Heart right ventricle (tissue), 16 donors: ENCODE data around the gene SPECC1. TPM values are rescaled to one million over a fixed set of nuclear protein-coding genes. Genes with fewer than 3 reads are reported as not detected.

Experiments
- ATAC-seq, 8 donors: fragments of 200-7000 bp; cut with Tn5 transposase; one replicate each; pipeline ENCODE4 v1.9.1; 2020; ENCODE audit warnings: mild to moderate bottlenecking in 8 of 8, moderate library complexity in 8 of 8, moderate number of reproducible peaks in 1 of 8
- DNase-seq, 2 donors: peaks; one replicate each; pipeline ENCODE4 v3.0.0-alpha.2; 2020
- H3K27ac ChIP-seq, 10 donors: fragments of 200-600 bp; sonication (generic) in 2 of 10; one replicate each; pipeline versions ENCODE4 v1.5.0 to v1.8.0; 2020 to 2022; ENCODE audit warnings: mild to moderate bottlenecking in 3 of 10
- H3K27me3 ChIP-seq, 7 donors: fragments of 200-600 bp; one replicate each; pipeline ENCODE4 v1.8.0; 2021 to 2022; ENCODE audit warnings: mild to moderate bottlenecking in 2 of 7
- H3K36me3 ChIP-seq, 9 donors: fragments of 200-600 bp; sonication (generic) in 1 of 9; one replicate each; pipeline versions ENCODE4 v1.5.0 to v1.8.0; 2020 to 2022; ENCODE audit warnings: mild to moderate bottlenecking in 2 of 9
- H3K4me1 ChIP-seq, 9 donors: fragments of 200-600 bp; sonication (generic) in 1 of 9; one replicate each; pipeline versions ENCODE4 v1.5.0 to v1.8.0; 2020 to 2022; ENCODE audit warnings: mild to moderate bottlenecking in 4 of 9
- H3K4me3 ChIP-seq, 10 donors: fragments of 200-600 bp; sonication (generic) in 2 of 10; one replicate each; pipeline versions ENCODE4 v1.5.0 to v1.8.0; 2020 to 2022; ENCODE audit warnings: mild to moderate bottlenecking in 7 of 10, moderate library complexity in 2 of 10
- H3K9me3 ChIP-seq, 11 donors: fragments of 200-600 bp in 10 of 11; sonication (generic) in 2 of 11; one replicate each; pipeline versions ENCODE4 v1.5.0 to v1.8.0; 2013 to 2022; ENCODE audit warnings: mild to moderate bottlenecking in 2 of 11, control low read depth in 1 of 11, moderate library complexity in 1 of 11
- WGBS, 2 donors: extraction: QIAGEN DNeasy Blood & Tissue Kit; methylation state at CpG; one replicate each; pipeline ENCODE4 v1.1.7; 2013; ENCODE audit warnings: inconsistent platforms in 1 of 2; 5-methylcytosine and 5-hydroxymethylcytosine counted together
- intact Hi-C, 10 donors: fragments of 100-400 bp; cut with DNase I; formaldehyde crosslinking; loops; one replicate each; pipeline versions ENCODE4 v1.11.1 to v1.14.2; 2022
- polyA plus RNA-seq, 2 donors: library from polyadenylated mRNA; stranded (reverse); fragments of 200-250 nt; gene quantifications; one replicate each; pipeline ENCODE4 v1.2.3, GENCODE V29; 2013
- total RNA-seq, 10 donors: library from RNA; stranded (reverse); fragmentation: NEBNext Ultra II Directional in 3 of 10; extraction: Animal tissue kit (Norgen Biotek cat#: 25700) in 3 of 10; gene quantifications; one replicate each; pipeline versions ENCODE4 v1.2.1 to v1.2.4, GENCODE V29; 2021 to 2023
- TF ChIP-seq, protein P1 (sequence below), 9 donors: fragments of 200-600 bp; sonication (generic) in 2 of 9; IDR thresholded peaks; one replicate each; pipeline versions ENCODE4 v1.5.0 to v1.8.0; 2021 to 2022; ENCODE audit warnings: antibody characterized with exemption in 9 of 9, mild to moderate bottlenecking in 5 of 9, moderate library complexity in 1 of 9
- donor health status: Arrhythmogenic right ventricular cardiomyopathy.
- donor health status: ischemic (EF 13 %, LVEDD 7.1; RV severe dilation, severe dysfunction).
- donor health status: healthy with polysubstance abuse.
- donor health status: DM: no; HTN: yes; CAD: no.
- donor health status: DM: no; HTN: no; CAD: no.
- donor health status: ischemic (EF 25% LVEDD 6.9; RV normal size, moderate dysfunction).
- donor health status: ischemic (EF 25% LVEDD 5.7; RV mildly dilated, moderate dysfunction).
- donor health status: healthy.
- donor health status: DM: yes; HTN: yes; CAD: no.
- donor health status: Ischemic cardiomyopathy.
- donor health status: ischemic (EF 35%, LVEDD 5.7; RV mildly dilated, moderate dysfunction).
- donor health status: nonischemic (EF 11% LVEDD 7.7; RV severe dilation, severe dysfunction).
- donor health status: DM: yes; HTN: yes; CAD: no.
- donor health status: PGD.
- donor health status: ischemic (EF 29% LVEDD 5.4; RV normal size, mild dysfunction).
- donor health status: nonischemic (EF 23%, LVEDD 6.1; RV moderate dilation, normal function).

The SPECC1 gene
- total and polyA plus RNA-seq, 12 donors = 2.9 to 15.2 (median 8.5) TPM

DNA sequence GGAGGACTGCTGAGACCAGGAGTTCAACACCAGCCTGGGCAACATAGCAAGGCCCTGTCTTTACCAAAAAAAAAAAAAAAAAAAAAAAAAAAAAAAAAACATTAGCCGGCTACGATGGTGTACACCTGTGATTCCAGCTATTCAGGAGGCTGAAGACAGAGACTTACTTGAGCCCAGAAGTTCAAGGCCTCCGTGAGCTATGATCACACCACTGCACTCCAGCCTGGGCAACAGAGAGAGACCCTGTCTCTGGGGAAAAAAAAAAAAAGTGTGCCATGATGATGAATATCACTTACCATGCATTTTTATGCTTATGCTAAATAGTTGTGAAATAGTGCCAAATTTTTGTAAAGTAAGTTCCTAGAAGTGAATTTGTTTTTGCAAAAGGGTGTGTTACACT lies 261.2 kb downstream of the SPECC1 start:
- H3K36me3 ChIP-seq = peaks cover 0 to 7% (median 0%) of the 10 kb centered on the region in 9 donors
- 97 to 99% methylated on average over 3 of the region's 3 CpGs for WGBS, 2 donors
- H3K27ac ChIP-seq = no peak overlapping the region
- no peaks in the 10 kb centered on the region for H3K27me3 ChIP-seq
- H3K4me3 ChIP-seq = no peak overlapping the region
- ATAC-seq (no peak), DNase-seq (no peak)
- peaks cover 0 to 6% (median 0%) of the 10 kb centered on the region in 11 donors for H3K9me3 ChIP-seq
- H3K4me1 ChIP-seq = peaks cover 0 to 27% (median 6%) of the 10 kb centered on the region in 9 donors
- TF ChIP-seq, protein P1, sequence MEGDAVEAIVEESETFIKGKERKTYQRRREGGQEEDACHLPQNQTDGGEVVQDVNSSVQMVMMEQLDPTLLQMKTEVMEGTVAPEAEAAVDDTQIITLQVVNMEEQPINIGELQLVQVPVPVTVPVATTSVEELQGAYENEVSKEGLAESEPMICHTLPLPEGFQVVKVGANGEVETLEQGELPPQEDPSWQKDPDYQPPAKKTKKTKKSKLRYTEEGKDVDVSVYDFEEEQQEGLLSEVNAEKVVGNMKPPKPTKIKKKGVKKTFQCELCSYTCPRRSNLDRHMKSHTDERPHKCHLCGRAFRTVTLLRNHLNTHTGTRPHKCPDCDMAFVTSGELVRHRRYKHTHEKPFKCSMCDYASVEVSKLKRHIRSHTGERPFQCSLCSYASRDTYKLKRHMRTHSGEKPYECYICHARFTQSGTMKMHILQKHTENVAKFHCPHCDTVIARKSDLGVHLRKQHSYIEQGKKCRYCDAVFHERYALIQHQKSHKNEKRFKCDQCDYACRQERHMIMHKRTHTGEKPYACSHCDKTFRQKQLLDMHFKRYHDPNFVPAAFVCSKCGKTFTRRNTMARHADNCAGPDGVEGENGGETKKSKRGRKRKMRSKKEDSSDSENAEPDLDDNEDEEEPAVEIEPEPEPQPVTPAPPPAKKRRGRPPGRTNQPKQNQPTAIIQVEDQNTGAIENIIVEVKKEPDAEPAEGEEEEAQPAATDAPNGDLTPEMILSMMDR (IDR thresholded peaks at IDR 0.05) = no peak
- intact Hi-C loops = no loop called here

DNA sequence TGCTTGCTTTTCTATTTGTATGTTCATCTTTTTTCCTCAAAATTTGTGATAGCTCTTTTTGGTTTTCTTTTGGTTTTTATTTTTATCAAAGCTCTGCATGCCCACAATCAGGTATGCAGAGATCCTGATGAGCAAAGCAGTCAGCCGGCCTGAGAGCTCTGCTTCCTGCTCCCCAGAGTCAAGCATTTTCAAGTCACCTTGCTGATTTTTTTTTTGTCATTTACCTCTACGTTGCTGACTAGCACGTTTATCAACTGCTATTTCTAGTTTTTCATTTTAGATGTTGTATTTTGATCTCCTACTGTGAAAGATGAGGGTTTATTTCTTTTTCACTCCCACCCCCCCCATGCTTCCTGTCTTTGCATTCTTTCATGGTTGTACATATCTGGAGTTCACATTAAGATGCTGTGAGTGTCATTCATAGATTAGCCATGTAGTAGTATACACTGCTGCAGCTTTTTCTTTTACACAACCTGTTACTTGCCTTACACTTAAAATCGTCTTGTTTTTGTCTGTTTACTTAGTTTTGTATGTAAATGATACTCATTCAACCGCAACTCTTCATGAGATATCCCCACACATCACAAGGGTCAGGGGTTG lies 262.0 kb downstream of the SPECC1 start:
- no peak overlapping the region for H3K27ac ChIP-seq
- 64 to 72% methylated on average over 5 of the region's 5 CpGs for WGBS, 2 donors
- TF ChIP-seq, protein P1 (IDR thresholded peaks at IDR 0.05) = no peak

DNA sequence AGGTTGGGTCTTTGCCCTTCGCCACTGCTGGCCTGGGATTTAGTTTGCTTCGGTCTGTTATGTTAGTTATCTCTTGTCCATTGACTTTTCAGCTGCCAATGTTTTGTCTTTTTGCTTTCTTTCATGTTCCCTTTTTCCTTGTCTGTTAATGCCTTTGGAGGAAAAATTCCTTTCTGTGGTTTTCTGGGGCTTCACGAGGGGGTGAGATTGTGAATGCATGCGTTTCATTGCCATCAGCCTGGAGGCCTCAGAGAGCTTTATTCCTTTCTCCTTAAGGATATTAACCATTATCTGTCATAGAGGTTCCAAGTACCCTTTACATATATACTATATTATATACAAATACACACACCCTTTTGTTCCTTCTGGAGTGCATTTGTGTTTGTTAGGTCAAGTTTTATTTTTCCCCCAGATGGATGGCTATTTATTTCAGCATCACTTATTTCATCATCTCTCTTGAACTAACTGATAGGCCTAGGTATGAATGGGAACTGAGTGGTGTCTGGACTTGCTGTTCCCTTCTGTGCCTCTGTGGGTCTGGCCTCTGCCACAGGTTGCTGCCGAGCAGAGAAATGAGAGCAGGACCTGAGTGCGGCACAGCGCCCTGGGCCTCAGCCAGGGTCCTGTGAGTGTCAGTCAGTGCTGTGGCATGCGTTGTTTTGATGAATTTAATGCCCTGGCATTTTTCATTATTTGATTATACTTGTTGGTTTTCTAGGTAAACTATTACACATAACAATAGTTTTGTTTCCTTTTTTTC lies 264.8 kb downstream of the SPECC1 start:
- no peak for DNase-seq
- ATAC-seq = no peak
- 87 to 88% methylated on average over 8 of the region's 8 CpGs for WGBS, 2 donors
- Histone ChIP-seq H3K4me1 (peaks cover 0 to 23% (median 4%) of the 10 kb centered on the region in 9 donors), H3K36me3 (peaks cover 0 to 7% (median 0%) of the 10 kb centered on the region in 9 donors), H3K27me3 (no peaks in the 10 kb centered on the region), H3K27ac (no peak overlapping the region), H3K9me3 (peaks cover 0 to 6% (median 0%) of the 10 kb centered on the region in 11 donors), H3K4me3 (no peak overlapping the region)
- TF ChIP-seq, protein P1 (IDR thresholded peaks at IDR 0.05) = no peak
- intact Hi-C loops = no loop called here

More for the DNA sequence above, 262.0 kb downstream of the SPECC1 start:
- H3K4me1 ChIP-seq = peaks cover 0 to 22% (median 6%) of the 10 kb centered on the region in 9 donors
- no peaks in the 10 kb centered on the region for H3K27me3 ChIP-seq
- DNase-seq (no peak), ATAC-seq (no peak)
- H3K4me3 ChIP-seq = no peak overlapping the region
- peaks cover 0 to 6% (median 0%) of the 10 kb centered on the region in 11 donors for H3K9me3 ChIP-seq
- intact Hi-C loops = no loop called here
- peaks cover 0 to 7% (median 0%) of the 10 kb centered on the region in 9 donors for H3K36me3 ChIP-seq

DNA sequence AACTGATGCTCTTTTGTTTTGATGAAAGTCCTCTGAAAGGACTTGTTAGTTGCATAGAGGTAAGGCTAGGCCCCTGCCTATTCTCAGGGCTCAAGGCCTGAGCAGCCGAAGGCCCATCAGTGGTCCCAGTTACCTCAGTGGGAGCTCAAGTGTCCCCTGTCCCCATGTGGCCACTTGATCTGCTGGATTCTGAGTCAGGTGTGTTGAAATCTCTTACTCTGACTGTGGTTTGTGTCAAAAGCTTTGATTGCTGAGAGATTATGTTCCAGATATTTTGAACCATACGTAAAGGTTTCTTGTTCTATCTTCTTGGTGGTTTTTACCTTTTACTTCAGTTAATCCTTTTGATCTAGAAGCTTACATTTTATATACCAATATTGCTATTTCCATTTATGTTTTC lies 266.5 kb downstream of the SPECC1 start:
- 96 to 97% methylated on average over 2 of the region's 2 CpGs for WGBS, 2 donors
- peaks cover 0 to 31% (median 0%) of the 10 kb centered on the region in 9 donors for H3K4me1 ChIP-seq
- no peak for ATAC-seq

More for the DNA sequence above, 266.5 kb downstream of the SPECC1 start:
- Histone ChIP-seq H3K4me3 (no peak overlapping the region), H3K9me3 (peaks cover 0 to 6% (median 0%) of the 10 kb centered on the region in 11 donors), H3K27me3 (no peaks in the 10 kb centered on the region), H3K36me3 (peaks cover 0 to 7% (median 0%) of the 10 kb centered on the region in 9 donors), H3K27ac (no peak overlapping the region)
- TF ChIP-seq, protein P1 (IDR thresholded peaks at IDR 0.05) = no peak
- DNase-seq = no peak
- intact Hi-C loops = no loop called here
